Choroid plexus epithelial cell (primary cell): ENCODE measurements around the gene RNASE4.

Source experiments
- DNase-seq: peaks from one replicate; pipeline ENCODE4 v3.0.0-alpha.2; 2010; ENCODE audit warnings: low read depth
- H3K4me3 ChIP-seq: 2 replicates; pipeline ENCODE4 v1.5.1; 2011; ENCODE audit warnings: low read depth, mild to moderate bottlenecking, control low read depth, low read length, moderate library complexity
- TF ChIP-seq, protein P1 (sequence below): conservative IDR thresholded peaks from 2 replicates; pipeline ENCODE4 v1.5.1; 2011; ENCODE audit warnings: low read depth, mild to moderate bottlenecking, control low read depth, inconsistent platforms, low read length, moderate library complexity

Gene RNASE4

DNA sequence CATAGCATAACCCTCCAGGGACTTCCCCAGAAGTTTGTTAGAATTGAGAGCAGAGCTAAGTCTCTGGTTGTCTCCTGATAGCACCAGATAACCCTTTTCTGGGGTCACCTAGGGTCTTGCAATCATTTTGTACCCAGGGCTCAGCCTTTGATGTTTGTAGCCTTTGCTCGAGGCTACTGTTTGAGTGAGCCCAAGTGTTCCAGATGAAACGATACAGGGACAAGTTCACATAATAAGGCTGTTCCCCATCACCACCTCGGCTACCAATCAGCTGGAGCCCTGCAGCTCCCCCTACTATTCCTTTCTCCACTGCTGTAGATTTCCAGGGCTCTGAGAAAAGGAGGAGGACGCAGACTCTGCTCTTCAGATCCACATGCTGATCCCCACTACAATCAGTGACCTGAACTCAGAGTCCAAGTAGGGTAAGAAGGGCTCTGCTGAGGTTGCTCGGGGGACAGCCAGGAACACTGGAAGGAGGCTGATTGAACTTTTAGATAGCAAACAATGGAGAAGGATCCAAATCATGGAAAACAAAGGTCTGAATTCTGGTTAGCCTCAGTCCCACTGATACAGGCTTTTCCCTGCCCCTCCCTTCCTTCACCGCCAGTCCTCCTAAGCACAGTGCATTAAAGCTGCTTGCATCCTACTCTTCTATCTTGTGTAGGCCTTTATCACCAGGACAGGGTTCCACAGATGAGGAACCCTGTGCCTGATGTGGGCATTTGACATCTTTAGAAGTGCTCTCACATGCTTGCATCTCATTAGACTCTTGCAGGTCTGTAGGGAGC, 61.4 kb downstream of the RNASE4 start, which contains the start of gene EDDM3A:
Gene EDDM3A (plus strand): TSS at position 317 of the 788 bp plus-strand sequence. CDS start 1,694 bp downstream, outside the sequence.
- no peak for DNase-seq
- TF ChIP-seq, protein P1, sequence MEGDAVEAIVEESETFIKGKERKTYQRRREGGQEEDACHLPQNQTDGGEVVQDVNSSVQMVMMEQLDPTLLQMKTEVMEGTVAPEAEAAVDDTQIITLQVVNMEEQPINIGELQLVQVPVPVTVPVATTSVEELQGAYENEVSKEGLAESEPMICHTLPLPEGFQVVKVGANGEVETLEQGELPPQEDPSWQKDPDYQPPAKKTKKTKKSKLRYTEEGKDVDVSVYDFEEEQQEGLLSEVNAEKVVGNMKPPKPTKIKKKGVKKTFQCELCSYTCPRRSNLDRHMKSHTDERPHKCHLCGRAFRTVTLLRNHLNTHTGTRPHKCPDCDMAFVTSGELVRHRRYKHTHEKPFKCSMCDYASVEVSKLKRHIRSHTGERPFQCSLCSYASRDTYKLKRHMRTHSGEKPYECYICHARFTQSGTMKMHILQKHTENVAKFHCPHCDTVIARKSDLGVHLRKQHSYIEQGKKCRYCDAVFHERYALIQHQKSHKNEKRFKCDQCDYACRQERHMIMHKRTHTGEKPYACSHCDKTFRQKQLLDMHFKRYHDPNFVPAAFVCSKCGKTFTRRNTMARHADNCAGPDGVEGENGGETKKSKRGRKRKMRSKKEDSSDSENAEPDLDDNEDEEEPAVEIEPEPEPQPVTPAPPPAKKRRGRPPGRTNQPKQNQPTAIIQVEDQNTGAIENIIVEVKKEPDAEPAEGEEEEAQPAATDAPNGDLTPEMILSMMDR, result no peak
- H3K4me3 ChIP-seq, result no peak within 1 kb of the TSS

DNA sequence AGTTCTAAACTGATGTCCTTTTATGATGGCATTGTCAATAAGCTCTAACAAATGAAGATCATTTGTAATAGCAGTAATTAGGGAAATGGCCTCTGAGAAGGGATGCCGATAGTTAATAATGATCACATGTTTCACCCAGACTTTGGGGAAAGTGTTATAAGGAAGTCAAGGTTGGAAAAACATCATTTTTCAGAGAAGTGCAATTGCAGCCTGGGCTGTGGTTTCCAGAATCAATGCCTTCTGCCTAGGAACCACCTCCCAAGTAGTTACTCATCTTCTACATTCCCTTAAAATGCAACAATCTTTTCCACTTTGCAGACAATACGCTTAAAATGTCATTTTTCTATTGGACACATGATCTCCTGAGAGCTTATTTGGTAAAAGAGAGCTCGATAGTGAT, 62.2 kb downstream of the RNASE4 start:
- TF ChIP-seq, protein P1, result no peak
- no peak overlapping the region for H3K4me3 ChIP-seq
- no peak for DNase-seq

DNA sequence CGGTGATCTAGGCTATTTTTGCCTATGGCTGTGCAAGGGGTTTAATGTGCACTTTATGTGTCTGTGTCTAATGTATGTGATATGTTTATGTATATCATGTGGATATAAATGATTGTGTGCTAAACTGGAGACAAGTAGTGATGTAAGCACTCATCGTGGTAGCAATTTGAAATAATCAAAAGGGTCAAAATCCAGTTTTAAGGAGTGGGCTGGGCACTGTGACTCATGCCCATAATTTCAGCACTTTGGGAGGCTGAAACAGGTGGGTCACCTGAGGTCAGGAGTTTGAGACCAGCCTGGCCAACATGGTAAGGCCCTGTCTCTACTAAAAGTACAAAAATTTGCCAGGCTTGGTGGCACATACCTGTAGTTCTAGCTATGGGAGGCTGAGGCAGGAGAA, 64.1 kb downstream of the RNASE4 start:
- DNase-seq, result no peak
- TF ChIP-seq, protein P1, result no peak
- no peak overlapping the region for H3K4me3 ChIP-seq

DNA sequence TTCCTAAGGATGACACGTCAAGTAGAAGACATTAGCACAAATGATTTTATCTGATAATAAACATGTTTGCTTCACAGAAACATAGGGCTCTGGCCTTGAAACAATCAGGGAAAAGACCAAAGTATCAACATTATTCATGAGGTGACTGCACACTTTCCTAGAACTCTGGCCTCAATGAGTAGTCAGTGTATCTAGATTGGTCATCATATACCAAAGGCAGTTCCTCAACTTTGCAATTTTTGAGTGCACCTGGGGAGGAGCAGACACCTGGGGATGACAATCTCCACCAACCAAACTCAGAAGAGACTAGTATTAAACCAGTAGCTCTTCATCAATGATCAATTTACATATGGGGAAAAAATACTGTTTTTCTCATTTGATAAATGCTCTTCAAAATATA, 65.8 kb downstream of the RNASE4 start:
- DNase-seq, result no peak
- TF ChIP-seq, protein P1, result no peak
- no peak overlapping the region for H3K4me3 ChIP-seq
